Transverse colon (tissue), 3 donors: ENCODE data around the gene FMO1.

Experiments
- EP300 ChIP-seq: sonication (generic); formaldehyde crosslinking; IDR thresholded peaks from one replicate; pipeline ENCODE4 v1.6.1; 2017; ENCODE audit warnings: antibody characterized with exemption, low read depth
- POLR2A ChIP-seq: fragments of 450-650 bp; IDR thresholded peaks from one replicate; pipeline ENCODE4 v1.6.1; 2016; ENCODE audit warnings: antibody characterized with exemption, mild to moderate bottlenecking, moderate library complexity
- TF ChIP-seq, protein P1 (sequence below), 5 experiments: fragments of 200-600 bp in 3 of 5; fragments of 450-650 bp in 2 of 5; sonication (generic) in 3 of 5; IDR thresholded peaks; 1 replicate in 2 of 5; 2 replicates in 3 of 5; pipeline ENCODE4 v1.5.1; 2016 to 2017; ENCODE audit warnings: antibody characterized with exemption in 5 of 5, inconsistent platforms in 3 of 5, mild to moderate bottlenecking in 2 of 5, moderate library complexity in 1 of 5

DNA sequence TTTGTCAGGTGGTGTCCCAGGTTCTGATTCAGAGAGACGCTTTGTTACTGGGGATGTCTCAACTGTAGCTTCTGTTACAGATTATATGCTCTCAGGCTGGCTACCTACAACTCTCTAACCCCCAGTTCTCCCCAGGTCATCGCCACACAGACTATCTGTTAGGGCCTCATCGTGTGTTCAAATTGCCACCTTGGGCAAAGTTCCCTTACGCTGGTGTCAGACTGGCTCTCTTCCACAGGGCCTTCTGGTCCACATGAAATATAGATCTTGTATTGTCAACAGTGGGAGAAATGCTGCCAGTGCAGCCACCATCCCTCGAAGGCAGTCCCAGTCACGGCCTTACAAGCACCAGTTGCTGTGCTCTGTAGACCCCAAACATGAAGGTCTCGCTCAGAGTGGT, 81.0 kb downstream of the FMO1 start:
- TF ChIP-seq, protein P1, sequence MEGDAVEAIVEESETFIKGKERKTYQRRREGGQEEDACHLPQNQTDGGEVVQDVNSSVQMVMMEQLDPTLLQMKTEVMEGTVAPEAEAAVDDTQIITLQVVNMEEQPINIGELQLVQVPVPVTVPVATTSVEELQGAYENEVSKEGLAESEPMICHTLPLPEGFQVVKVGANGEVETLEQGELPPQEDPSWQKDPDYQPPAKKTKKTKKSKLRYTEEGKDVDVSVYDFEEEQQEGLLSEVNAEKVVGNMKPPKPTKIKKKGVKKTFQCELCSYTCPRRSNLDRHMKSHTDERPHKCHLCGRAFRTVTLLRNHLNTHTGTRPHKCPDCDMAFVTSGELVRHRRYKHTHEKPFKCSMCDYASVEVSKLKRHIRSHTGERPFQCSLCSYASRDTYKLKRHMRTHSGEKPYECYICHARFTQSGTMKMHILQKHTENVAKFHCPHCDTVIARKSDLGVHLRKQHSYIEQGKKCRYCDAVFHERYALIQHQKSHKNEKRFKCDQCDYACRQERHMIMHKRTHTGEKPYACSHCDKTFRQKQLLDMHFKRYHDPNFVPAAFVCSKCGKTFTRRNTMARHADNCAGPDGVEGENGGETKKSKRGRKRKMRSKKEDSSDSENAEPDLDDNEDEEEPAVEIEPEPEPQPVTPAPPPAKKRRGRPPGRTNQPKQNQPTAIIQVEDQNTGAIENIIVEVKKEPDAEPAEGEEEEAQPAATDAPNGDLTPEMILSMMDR (IDR thresholded peaks at IDR 0.05), result no peak
- TF ChIP-seq POLR2A (no peak), EP300 (no peak)
